NOMO-1 treated with dmso at 0.1 percent for 144 hours (cell line): ENCODE data around the gene PIK3C2G.

Experiments
- DNase-seq: peaks from one replicate; lab custom pipeline; 2025; ENCODE audit not compliant: unreplicated experiment; lab: John Stamatoyannopoulos, UW

Gene PIK3C2G

GRCh38 chr12:18277196-18277595 lies 15.9 kb downstream of the PIK3C2G start:
- no peak for DNase-seq

DNA sequence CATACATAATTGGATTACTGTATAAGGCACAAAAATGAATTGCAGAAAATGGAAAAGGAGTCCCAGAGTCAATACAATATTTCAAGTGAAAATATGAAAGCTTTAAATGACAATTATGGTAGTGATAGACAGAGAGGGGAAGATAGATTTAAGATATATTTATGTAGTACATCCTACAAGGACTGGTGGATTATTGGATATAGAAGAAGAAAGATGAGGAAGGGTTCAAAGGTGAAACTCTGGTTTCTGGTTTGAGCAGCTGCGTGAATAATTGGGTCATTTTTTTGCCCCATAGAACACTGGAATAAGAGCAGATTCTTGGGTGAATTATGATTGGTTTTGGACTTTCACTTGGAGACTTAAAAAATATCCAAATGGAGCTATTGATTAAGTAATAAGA lies 19.4 kb downstream of the PIK3C2G start:
- no peak for DNase-seq

- DNase-seq, result no peak
Observed at GRCh38 chr12:18281941-18282340, 20.6 kb downstream of the PIK3C2G start.

- no peak for DNase-seq
Observed at GRCh38 chr12:18283831-18284230, 22.5 kb downstream of the PIK3C2G start.

GRCh38 chr12:18284386-18284785 lies 23.1 kb downstream of the PIK3C2G start:
- DNase-seq, result no peak

GRCh38 chr12:18285161-18285560 lies 23.8 kb downstream of the PIK3C2G start:
- no peak for DNase-seq

DNA sequence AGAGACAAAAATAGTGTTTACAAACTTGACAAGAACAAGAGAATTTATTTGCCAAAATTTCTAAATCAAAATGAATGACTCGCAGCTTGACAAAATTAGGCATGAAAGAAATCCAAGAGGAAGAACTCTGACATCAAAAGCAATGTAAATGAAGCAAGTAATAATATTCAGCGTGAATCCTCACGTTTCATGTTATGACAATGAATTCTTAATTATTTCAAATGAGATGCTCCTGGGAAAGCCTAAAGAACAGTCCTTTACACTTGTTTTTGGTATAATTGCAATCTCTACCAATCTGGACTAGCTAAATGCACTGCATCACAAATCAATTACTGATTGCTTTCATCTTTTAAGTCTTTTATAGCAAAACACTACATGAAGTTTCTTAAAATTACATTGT lies 29.1 kb downstream of the PIK3C2G start:
- DNase-seq, result no peak

DNA sequence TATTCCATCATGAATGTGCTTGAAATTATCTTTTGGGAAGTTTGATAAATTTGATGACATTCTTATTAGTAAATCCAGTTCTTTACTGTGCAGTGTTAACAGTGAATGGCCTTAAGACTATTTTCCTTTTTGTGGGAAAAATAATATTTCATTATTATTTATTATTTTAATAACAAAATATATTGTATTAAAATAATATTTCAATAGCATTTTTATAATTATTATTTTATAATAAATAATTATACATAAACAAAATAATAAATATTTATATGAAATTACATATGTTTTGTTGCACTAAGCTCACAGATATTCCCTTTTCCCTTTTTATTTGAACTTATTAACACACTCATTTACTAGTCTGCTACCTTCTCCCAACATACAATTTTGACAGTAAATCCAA lies 33.6 kb downstream of the PIK3C2G start:
- no peak for DNase-seq

DNA sequence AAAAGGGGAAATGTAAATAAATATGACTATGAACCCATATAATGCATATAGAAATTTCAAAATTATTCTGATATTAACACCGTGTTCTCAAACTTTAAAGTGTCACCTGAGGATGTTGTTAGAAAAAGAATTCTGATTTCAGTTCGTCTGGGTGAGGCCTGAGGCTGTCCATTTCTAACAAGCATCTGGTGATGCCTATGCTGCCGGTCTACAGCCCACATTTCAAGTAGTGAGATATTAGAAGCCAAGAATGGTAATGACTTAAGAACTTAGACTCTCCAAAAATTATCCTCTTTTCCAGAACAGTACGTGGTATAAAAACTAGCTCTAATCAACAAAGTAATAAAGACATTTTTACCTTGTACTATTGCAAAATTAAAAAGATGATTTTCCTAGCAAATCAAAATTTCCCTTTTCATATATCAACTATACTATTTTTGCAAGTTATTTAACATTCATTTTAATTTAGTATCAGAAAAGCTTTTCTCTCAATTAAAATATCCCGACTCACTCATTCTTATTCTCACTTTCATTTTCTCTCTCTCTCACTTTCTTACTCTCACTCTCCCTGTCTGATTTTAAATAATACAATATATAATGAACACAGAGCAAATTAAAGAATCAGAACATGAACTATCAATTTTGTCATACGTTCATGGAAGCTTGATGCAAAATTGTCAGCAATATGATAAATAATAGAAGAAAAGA lies 35.0 kb downstream of the PIK3C2G start:
- no peak for DNase-seq

- no peak for DNase-seq
Observed at GRCh38 chr12:18296909-18297280, 35.6 kb downstream of the PIK3C2G start.

GRCh38 chr12:18297902-18298301 lies 36.6 kb downstream of the PIK3C2G start:
- DNase-seq, result no peak

DNA sequence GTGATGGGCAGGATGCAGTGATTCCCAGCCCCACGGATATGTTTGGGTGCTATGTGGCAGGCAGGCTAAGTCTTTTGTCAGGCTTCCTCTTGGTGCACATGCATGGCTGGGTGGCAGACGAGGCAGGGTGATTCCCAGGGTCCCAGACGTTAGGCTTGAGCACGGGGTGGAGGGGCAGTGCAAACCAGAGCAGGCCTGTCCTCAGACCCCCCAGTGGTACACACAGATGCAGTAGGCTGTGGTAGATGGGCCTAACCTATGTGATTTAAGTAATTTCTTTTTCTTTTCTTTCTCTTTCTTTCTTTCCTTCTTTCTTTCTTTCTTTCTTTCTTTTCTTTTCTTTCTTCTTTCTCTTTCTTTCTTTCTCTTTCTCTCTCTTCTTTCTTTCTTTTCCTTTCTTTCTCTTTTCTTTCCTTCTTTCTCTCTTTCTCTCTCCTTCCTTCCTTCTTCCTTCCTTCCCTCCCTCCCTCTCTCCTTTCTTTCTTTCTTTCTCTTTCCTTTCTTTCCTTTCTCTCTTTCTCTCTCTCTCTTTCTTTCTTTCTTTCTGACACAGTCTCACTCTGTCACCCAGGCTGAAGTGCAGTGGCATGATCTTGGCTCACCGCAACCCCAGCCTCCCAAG lies 41.6 kb downstream of the PIK3C2G start:
- DNase-seq, result no peak

- no peak for DNase-seq
Observed at GRCh38 chr12:18304609-18305008, 43.3 kb downstream of the PIK3C2G start.

DNA sequence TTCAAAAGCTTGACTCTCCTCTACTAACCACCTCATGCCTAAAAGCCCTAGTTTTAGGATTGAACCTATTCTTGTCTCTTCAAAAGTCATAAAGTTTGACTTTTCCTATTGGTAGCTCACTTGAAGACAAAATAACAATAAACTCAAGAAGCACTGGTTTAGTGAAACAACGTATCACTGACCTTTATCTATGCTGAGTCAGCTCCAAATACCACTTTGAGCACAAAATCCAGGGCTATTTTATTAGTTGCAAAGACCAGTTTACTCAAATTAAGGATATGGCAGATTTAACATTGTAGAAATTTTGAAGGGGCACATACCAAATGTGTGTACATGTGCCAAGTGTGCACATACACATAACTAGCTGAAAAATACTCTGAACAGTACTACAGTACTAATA lies 45.0 kb downstream of the PIK3C2G start:
- no peak for DNase-seq

- no peak for DNase-seq
Observed at GRCh38 chr12:18313306-18313705, 52.0 kb downstream of the PIK3C2G start.

DNA sequence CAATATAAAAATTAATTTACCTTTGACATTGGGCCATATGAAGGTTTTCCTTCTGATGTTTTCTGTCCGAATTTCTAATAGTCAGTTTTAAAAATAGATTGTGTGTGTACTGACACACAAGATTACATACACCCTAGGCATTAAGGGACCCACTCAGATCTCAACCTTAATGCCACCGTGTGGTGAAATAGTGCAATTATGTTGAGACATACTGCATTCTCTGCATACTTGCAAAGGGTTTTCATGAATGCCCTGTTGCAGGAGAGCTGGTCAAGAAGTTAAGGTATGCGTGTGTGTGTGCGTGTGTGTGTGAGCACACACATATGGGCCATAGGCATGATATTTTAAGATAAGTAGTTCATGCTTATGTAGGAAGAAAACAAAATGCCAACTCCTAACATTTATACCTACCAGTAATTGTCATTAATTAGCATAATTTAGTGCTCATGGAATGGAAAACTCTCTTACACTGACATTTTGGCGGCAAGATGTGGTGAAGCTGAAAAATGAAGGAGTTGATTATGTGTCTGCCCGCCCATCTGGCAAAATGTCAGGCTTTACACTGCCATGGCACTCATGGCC lies 58.8 kb downstream of the PIK3C2G start:
- DNase-seq, result no peak

DNA sequence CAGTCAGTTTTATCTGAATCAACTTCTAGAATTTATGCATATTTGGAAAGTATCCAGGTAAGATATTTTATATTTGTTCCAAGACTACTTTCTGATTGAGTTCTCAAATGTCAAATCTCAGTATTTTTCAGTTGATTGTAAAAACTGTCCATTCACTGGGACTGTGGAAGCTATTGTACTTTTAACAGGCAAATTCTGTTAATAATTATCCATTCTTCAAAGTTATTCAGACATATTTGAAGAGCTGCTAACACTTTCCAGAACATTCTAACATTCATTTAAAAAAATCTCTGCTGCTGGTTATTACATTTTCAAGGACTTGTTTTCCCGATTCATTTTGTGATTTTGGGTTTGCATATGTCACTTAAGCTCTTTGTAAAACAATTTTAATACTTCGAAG lies 59.7 kb downstream of the PIK3C2G start:
- no peak for DNase-seq

DNA sequence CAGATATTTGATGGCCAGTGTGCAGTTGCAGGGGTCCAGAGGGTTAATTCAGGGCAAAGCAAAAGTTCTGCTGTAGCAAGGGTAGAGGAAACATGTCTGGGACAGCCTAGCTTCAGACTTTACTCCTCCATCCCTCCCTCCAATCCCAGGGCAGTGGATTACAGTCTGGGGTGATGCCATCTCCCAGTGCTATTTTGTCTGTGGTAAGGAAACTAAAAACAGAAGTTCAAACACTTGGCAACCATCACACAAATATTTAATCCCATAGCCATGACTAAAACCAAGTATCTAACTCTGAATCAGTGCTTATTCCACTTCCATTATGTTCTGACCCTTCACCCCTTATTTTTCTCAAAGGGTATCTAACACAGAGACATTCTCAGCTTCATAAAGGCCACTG lies 61.8 kb downstream of the PIK3C2G start:
- DNase-seq, result no peak

- DNase-seq, result no peak
Observed at GRCh38 chr12:18327036-18327435, 65.7 kb downstream of the PIK3C2G start.

GRCh38 chr12:18332173-18332572 lies 70.9 kb downstream of the PIK3C2G start:
- no peak for DNase-seq

DNA sequence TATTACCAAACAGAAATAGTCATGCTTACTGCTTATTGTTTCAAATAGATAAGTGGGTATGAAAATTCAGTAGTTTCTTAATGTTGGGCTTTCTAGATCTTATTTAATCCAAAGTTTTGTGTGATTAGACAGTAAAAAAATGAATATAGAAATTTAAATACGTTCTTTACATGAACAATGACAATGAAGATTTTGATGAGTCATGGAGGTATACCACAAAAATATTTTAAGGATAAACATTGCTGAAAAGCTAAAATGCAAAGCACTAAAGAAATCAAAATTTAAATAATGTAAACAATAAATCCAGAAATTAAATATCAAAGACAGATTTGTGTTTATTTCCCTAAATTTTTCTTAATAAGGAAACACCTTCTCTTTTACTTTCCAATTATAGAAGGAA lies 78.3 kb downstream of the PIK3C2G start:
- no peak for DNase-seq

DNA sequence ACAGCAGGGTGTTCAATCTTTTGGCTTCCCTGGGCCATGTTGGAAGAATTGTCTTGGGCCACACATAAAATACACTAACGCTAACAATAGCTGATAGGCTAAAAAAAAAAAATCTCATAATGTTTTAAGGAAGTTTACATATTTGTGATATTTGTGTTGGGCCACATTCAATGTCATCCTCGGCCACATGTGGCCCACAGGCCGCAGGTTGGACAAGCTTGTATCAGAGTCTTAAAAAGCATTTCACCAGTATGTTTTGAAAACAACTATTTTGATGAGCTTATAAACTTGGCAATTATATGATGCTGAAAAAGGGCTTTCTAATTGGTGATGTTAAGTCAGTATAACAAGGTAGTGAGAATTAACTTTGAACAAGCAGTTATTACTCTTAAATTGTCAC lies 78.9 kb downstream of the PIK3C2G start:
- DNase-seq, result no peak

GRCh38 chr12:18340786-18341185 lies 79.5 kb downstream of the PIK3C2G start:
- no peak for DNase-seq
